NCI-H526 treated with DMSO at 0.1 percent for 48 hours (cell line): Measurements from ENCODE around the gene LRRC25.

Experiments used
- DNase-seq: peaks from one replicate; lab custom pipeline; 2025; lab: John Stamatoyannopoulos, UW

Gene LRRC25

GRCh38 chr19:18435842-18436670 lies 38.6 kb upstream of the LRRC25 start:
- no peak for DNase-seq

- DNase-seq, result no peak
Observed at GRCh38 chr19:18435178-18435841, 37.9 kb upstream of the LRRC25 start.

- DNase-seq, result no peak
Observed at GRCh38 chr19:18434411-18435175, 37.2 kb upstream of the LRRC25 start.

GRCh38 chr19:18433735-18434398 lies 36.4 kb upstream of the LRRC25 start:
- no peak for DNase-seq

- no peak for DNase-seq
Observed at GRCh38 chr19:18433015-18433691, 35.7 kb upstream of the LRRC25 start.

- DNase-seq, result no peak
Observed at GRCh38 chr19:18432275-18433014, 35.0 kb upstream of the LRRC25 start.

GRCh38 chr19:18431351-18432197 lies 34.2 kb upstream of the LRRC25 start:
- DNase-seq, result no peak

- no peak for DNase-seq
Observed at GRCh38 chr19:18430417-18431144, 33.2 kb upstream of the LRRC25 start.

GRCh38 chr19:18429717-18430416 lies 32.4 kb upstream of the LRRC25 start:
- DNase-seq, result no peak

- DNase-seq, result peak; percentile 50
Observed at GRCh38 chr19:18428787-18429674, 31.6 kb upstream of the LRRC25 start.

- DNase-seq, result no peak
Observed at GRCh38 chr19:18428173-18428786, 30.9 kb upstream of the LRRC25 start.

GRCh38 chr19:18427743-18428113 lies 30.3 kb upstream of the LRRC25 start:
- no peak for DNase-seq

- DNase-seq, result no peak
Observed at GRCh38 chr19:18427080-18427742, 29.8 kb upstream of the LRRC25 start.

- no peak for DNase-seq
Observed at GRCh38 chr19:18426416-18426767, 29.0 kb upstream of the LRRC25 start.

GRCh38 chr19:18425515-18426415 lies 28.3 kb upstream of the LRRC25 start:
- DNase-seq, result no peak
